ENCODE results near the gene PSMA5. TPM values are rescaled to one million over a fixed set of nuclear protein-coding genes. Genes with fewer than 3 reads are reported as not detected.

PSMA5 gene
- total RNA-seq, 1 experiment from 2014 or later = 133 TPM

- Histone ChIP-seq H4K20me1 (ENCODE audit: control insufficient read depth, insufficient read depth, insufficient read length) (no peaks in the 10 kb centered on the region), H3K56ac (ENCODE audit: insufficient read length, low read depth, low read length) (no peak overlapping the region), H3K79me2 (ENCODE audit: insufficient read depth, low read length) (no peaks in the 10 kb centered on the region), H3K27me3 (ENCODE audit: insufficient read depth, low read length) (no peaks in the 10 kb centered on the region), H3K4me2 (ENCODE audit: insufficient read depth, insufficient read length, low read length) (no peak overlapping the region), H2BK20ac (ENCODE audit: low read depth, low read length, poor library complexity, severe bottlenecking) (no peak overlapping the region), H4K5ac (ENCODE audit: insufficient read length, low read depth, low read length) (no peak overlapping the region), H3K23ac (ENCODE audit: insufficient read length, low read depth, low read length) (no peak overlapping the region), H2AK5ac (ENCODE audit: insufficient read length, low read length) (no peak overlapping the region), H2BK120ac (ENCODE audit: low read depth, low read length, poor library complexity, severe bottlenecking) (no peak overlapping the region), H3K4me1 (ENCODE audit: insufficient read depth, low read length) (no peaks in the 10 kb centered on the region), H2BK12ac (ENCODE audit: insufficient read length, low read depth, low read length) (no peak overlapping the region), H3K4ac (ENCODE audit: low read depth, low read length) (no peak overlapping the region), H3K23me2 (ENCODE audit: insufficient read length, low read depth, low read length, poor library complexity, severe bottlenecking) (no peaks in the 10 kb centered on the region), H2BK5ac (ENCODE audit: insufficient read length, low read length) (no peak overlapping the region), H3K18ac (ENCODE audit: insufficient read length, low read depth, low read length) (no peak overlapping the region), H3K27ac (ENCODE audit: insufficient read length, low read depth, low read length) (no peak overlapping the region), H3K14ac (ENCODE audit: insufficient read depth, low read length) (no peak overlapping the region), H4K91ac (ENCODE audit: insufficient read length, low read depth, low read length) (no peak overlapping the region), H2AFZ (ENCODE audit: low read length) (no peak overlapping the region), H4K8ac (replicated peaks; ENCODE audit: insufficient read length, low read depth, low read length) (no peak overlapping the region), H3K9ac (ENCODE audit: extremely low read depth, insufficient read length, low read length) (no peak overlapping the region), H3T11ph (ENCODE audit: low read length) (no peak overlapping the region), H3K9me3 (ENCODE audit: control insufficient read depth, low read depth, low read length) (no peaks in the 10 kb centered on the region), H2BK15ac (ENCODE audit: low read depth, low read length) (no peak overlapping the region), H3K79me1 (ENCODE audit: insufficient read depth, low read depth, low read length, poor library complexity, severe bottlenecking) (no peaks in the 10 kb centered on the region)
- Mint-ChIP-seq H3K4me1 (no peaks in the 10 kb centered on the region), H3K9me3 (peaks cover 26 to 29% of the 10 kb centered on the region in 2 experiments), H3K27me3 (ENCODE audit: low read depth) (peaks cover 31% of the 10 kb centered on the region), H3K36me3 (ENCODE audit: insufficient read depth in 1 of 3, low read depth in 3 of 3) (peaks cover 0 to 16% (median 0%) of the 10 kb centered on the region in 3 experiments; a peak in 4 of 7 replicates), H3K4me3 (no peak overlapping the region), H3K27ac (no peak overlapping the region)
- WGBS (ENCODE audit: extremely low coverage, insufficient read length, low lambda C conversion rate) = no CpG with 5 or more reads among the region's 4 CpGs
- TF ChIP-seq, protein P1, sequence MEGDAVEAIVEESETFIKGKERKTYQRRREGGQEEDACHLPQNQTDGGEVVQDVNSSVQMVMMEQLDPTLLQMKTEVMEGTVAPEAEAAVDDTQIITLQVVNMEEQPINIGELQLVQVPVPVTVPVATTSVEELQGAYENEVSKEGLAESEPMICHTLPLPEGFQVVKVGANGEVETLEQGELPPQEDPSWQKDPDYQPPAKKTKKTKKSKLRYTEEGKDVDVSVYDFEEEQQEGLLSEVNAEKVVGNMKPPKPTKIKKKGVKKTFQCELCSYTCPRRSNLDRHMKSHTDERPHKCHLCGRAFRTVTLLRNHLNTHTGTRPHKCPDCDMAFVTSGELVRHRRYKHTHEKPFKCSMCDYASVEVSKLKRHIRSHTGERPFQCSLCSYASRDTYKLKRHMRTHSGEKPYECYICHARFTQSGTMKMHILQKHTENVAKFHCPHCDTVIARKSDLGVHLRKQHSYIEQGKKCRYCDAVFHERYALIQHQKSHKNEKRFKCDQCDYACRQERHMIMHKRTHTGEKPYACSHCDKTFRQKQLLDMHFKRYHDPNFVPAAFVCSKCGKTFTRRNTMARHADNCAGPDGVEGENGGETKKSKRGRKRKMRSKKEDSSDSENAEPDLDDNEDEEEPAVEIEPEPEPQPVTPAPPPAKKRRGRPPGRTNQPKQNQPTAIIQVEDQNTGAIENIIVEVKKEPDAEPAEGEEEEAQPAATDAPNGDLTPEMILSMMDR (conservative IDR thresholded peaks at IDR 0.05) = no peak
- no peak for DNase-seq
Measured at GRCh38 chr1:109457819-109458218, 31.6 kb upstream of the PSMA5 start.
